HEK293 (cell line): Measurements from ENCODE around the gene PROCA1.

Experiments
- ZNF341 ChIP-seq: fragments of 450-650 bp; formaldehyde crosslinking; IDR thresholded peaks from 2 replicates; pipeline ENCODE4; 2016; ENCODE audit warnings: low read depth, missing biosample characterization, missing genetic modification characterization
- ZNF623 ChIP-seq: fragments of 450-650 bp; formaldehyde crosslinking; IDR thresholded peaks from 2 replicates; pipeline ENCODE4 v1.5.1; 2016; ENCODE audit warnings: missing biosample characterization, missing genetic modification characterization

DNA sequence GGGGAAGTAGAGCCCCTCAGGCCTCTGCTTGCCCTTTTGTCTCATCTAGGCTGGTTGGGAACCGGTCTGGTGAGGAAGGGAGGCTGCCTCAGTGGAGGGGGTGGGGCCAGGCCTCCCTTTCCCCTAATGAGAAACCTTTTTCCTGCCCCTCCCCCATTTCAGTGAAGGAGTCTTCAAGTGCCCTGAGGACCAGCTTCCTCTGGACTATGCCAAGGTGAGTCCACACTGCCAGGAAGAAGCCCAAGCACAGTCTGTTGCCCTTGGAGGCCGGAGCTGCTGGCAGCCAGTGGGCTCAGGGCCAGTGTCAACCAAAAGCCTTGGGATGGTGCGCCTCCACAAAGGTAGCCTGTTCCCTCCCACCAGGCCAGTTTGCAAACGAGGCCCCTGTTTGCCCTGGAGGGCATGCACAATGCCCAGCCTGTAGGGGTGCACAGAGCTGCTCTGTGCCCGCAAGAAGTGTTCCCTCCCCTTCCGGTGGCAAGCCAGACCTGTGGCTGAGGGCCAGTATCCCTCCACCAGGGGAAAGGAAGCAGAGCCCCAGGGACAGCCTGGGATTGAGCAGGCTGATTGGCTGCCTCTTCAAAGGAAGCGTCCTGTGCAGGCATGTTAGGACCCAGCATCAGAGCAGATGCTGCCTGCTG is 35.5 kb upstream of the PROCA1 start:
- TF ChIP-seq ZNF623 (no peak), ZNF341 (tag by site-specific recombination) (no peak)
